IMR-90 (cell line): Measurements from ENCODE around the gene KLK8. TPM values are rescaled to one million over a fixed set of nuclear protein-coding genes. Genes with fewer than 3 reads are reported as not detected.

Source experiments
- ATAC-seq: fragments of 200-7000 bp; cut with Tn5 transposase; 2 replicates; pipeline ENCODE4 v1.9.1; 2020; ENCODE audit warnings: low read depth, mild to moderate bottlenecking, moderate library complexity
- BruUV-seq: library from RNA; stranded (reverse); fragments of 400-500 nt; replicated peaks from 2 replicates; lab custom pipeline; 2021; lab: Mats Ljungman, UMichigan
- CTCF ChIA-PET: fragments of 300-600 bp; formaldehyde crosslinking; extraction: SDS; loops from one replicate; lab custom pipeline; 2021; ENCODE audit warnings: antibody characterized with exemption; lab: Yijun Ruan, JAX
- POLR2A ChIA-PET: fragments of 300-600 bp; sonication (Branson Sonifier 250); formaldehyde crosslinking; loops from one replicate; lab custom pipeline; 2022; ENCODE audit warnings: antibody characterized with exemption; ENCODE audit not compliant: unreplicated experiment; lab: Charles Lee
- DNase-seq: peaks from one replicate; pipeline ENCODE4 v3.0.0; 2013
- H2AFZ ChIP-seq: replicated peaks from 2 replicates; pipeline ENCODE3; 2013; ENCODE audit warnings: low read length, mild to moderate bottlenecking; ENCODE audit not compliant: poor library complexity
- H2AK5ac ChIP-seq: 2 replicates; pipeline ENCODE4 v1.6.1; 2013; ENCODE audit warnings: low read depth, low read length, inconsistent platforms
- H2AK9ac ChIP-seq: replicated peaks from 2 replicates; pipeline ENCODE3; 2013; ENCODE audit warnings: mild to moderate bottlenecking, low read depth, low read length, moderate library complexity; ENCODE audit not compliant: poor library complexity
- H2BK120ac ChIP-seq: 2 replicates; pipeline ENCODE4 v1.6.1; 2013; ENCODE audit warnings: low read depth, low read length, inconsistent platforms
- H2BK15ac ChIP-seq: 3 replicates; pipeline ENCODE4 v1.6.1; 2013; ENCODE audit warnings: low read depth, low read length, inconsistent platforms
- H2BK20ac ChIP-seq: 2 replicates; pipeline ENCODE4 v1.6.1; 2013; ENCODE audit warnings: low read depth, mild to moderate bottlenecking, inconsistent platforms, low read length, moderate library complexity
- H2BK5ac ChIP-seq: 2 replicates; pipeline ENCODE4 v1.6.1; 2013; ENCODE audit warnings: mild to moderate bottlenecking, low read depth, low read length, inconsistent platforms; ENCODE audit not compliant: poor library complexity, severe bottlenecking
- H3K14ac ChIP-seq: replicated peaks from 2 replicates; pipeline ENCODE4 v1.6.1; 2013; ENCODE audit warnings: low read depth, low read length, inconsistent platforms
- H3K18ac ChIP-seq: 2 replicates; pipeline ENCODE4 v1.6.1; 2013; ENCODE audit warnings: low read depth, low read length, control low read depth
- H3K23ac ChIP-seq: 2 replicates; pipeline ENCODE4 v1.6.1; 2013; ENCODE audit warnings: low read depth, low read length, inconsistent platforms
- H3K27ac ChIP-seq: 2 replicates; pipeline ENCODE4 v1.5.1; 2013; ENCODE audit warnings: mild to moderate bottlenecking, control low read depth, low read length; ENCODE audit not compliant: insufficient read depth
- H3K27me3 ChIP-seq: 2 replicates; pipeline ENCODE4 v1.6.1; 2013; ENCODE audit warnings: low read length; ENCODE audit not compliant: control insufficient read depth, insufficient read depth
- H3K36me3 ChIP-seq: 2 replicates; pipeline ENCODE4 v1.6.1; 2013; ENCODE audit warnings: low read length, mixed read lengths; ENCODE audit not compliant: control insufficient read depth, insufficient read depth
- H3K4ac ChIP-seq: 2 replicates; pipeline ENCODE4 v1.6.1; 2013; ENCODE audit warnings: low read depth, low read length, inconsistent platforms
- H3K4me1 ChIP-seq: 2 replicates; pipeline ENCODE4 v1.6.1; 2013; ENCODE audit warnings: low read length, mixed read lengths; ENCODE audit not compliant: control insufficient read depth, insufficient read depth
- H3K4me2 ChIP-seq: 2 replicates; pipeline ENCODE4 v1.6.1; 2013; ENCODE audit warnings: low read depth, mild to moderate bottlenecking, control low read depth, low read length, moderate library complexity
- H3K4me3 ChIP-seq: 2 replicates; pipeline ENCODE4 v1.5.1; 2013; ENCODE audit warnings: low read depth, mild to moderate bottlenecking, control low read depth, low read length, moderate library complexity; ENCODE audit not compliant: insufficient read depth
- H3K56ac ChIP-seq: 2 replicates; pipeline ENCODE4 v1.6.1; 2013; ENCODE audit warnings: low read length, inconsistent platforms; ENCODE audit not compliant: insufficient read depth; ENCODE audit errors: extremely low read depth
- H3K79me1 ChIP-seq, 2 experiments: 2 replicates each; pipeline ENCODE4 v1.6.1; 2013; ENCODE audit warnings: low read length in 2 of 2, inconsistent platforms in 1 of 2, low read depth in 1 of 2
- H3K9ac ChIP-seq: 2 replicates; pipeline ENCODE4 v1.6.1; 2013; ENCODE audit warnings: low read depth, low read length, control low read depth
- H3K9me1 ChIP-seq: 2 replicates; pipeline ENCODE4 v1.6.1; 2013; ENCODE audit warnings: low read length, inconsistent platforms; ENCODE audit not compliant: insufficient read depth
- H3K9me3 ChIP-seq: 2 replicates; pipeline ENCODE4 v1.6.1; 2013; ENCODE audit warnings: low read length; ENCODE audit not compliant: control insufficient read depth, insufficient read depth
- H4K20me1 ChIP-seq: 2 replicates; pipeline ENCODE4 v1.6.1; 2013; ENCODE audit warnings: low read length, inconsistent platforms; ENCODE audit not compliant: insufficient read depth
- H4K5ac ChIP-seq: 2 replicates; pipeline ENCODE4 v1.6.1; 2013; ENCODE audit warnings: mild to moderate bottlenecking, low read depth, low read length, control low read depth
- H4K8ac ChIP-seq, 2 experiments: 2 replicates each; pipeline ENCODE4 v1.6.1; 2013; ENCODE audit warnings: low read depth in 2 of 2, low read length in 2 of 2, control low read depth in 1 of 2, inconsistent platforms in 1 of 2
- H4K91ac ChIP-seq: 2 replicates; pipeline ENCODE4 v1.6.1; 2013; ENCODE audit warnings: low read depth, low read length, inconsistent platforms; ENCODE audit not compliant: insufficient read depth
- CEBPB ChIP-seq: IDR thresholded peaks from 2 replicates; pipeline ENCODE4 v1.6.1; 2012; ENCODE audit warnings: low read depth, low read length, improper control_type of control experiment
- CHD1 ChIP-seq: IDR thresholded peaks from 2 replicates; pipeline ENCODE4 v1.6.1; 2012; ENCODE audit warnings: low read depth, low read length, improper control_type of control experiment
- FOS ChIP-seq: fragments of 150-350 bp; IDR thresholded peaks from 2 replicates; pipeline ENCODE4 v1.6.1; 2016; ENCODE audit warnings: low read depth, low read length
- MAFK ChIP-seq: IDR thresholded peaks from 2 replicates; pipeline ENCODE4 v1.6.1; 2012; ENCODE audit warnings: low read depth, low read length, improper control_type of control experiment
- NFE2L2 ChIP-seq: fragments of 150-350 bp; IDR thresholded peaks from 2 replicates; pipeline ENCODE4 v1.6.1; 2016; ENCODE audit warnings: low read depth, mild to moderate bottlenecking, low read length
- POLR2A ChIP-seq: IDR thresholded peaks from 2 replicates; pipeline ENCODE4 v1.6.1; 2012; ENCODE audit warnings: mild to moderate bottlenecking, low read depth, low read length
- RAD21 ChIP-seq: IDR thresholded peaks from 2 replicates; pipeline ENCODE4 v1.6.1; 2012; ENCODE audit warnings: low read length, improper control_type of control experiment
- RCOR1 ChIP-seq: IDR thresholded peaks from 2 replicates; pipeline ENCODE4 v1.6.1; 2012; ENCODE audit warnings: mild to moderate bottlenecking, low read length, improper control_type of control experiment; ENCODE audit not compliant: insufficient replicate concordance
- SMC3 ChIP-seq: fragments of 150-350 bp; IDR thresholded peaks from 2 replicates; pipeline ENCODE4 v1.6.1; 2016; ENCODE audit warnings: low read depth, mild to moderate bottlenecking, antibody characterized with exemption, low read length, moderate library complexity
- WGBS, 2 experiments: methylation state at CpG; one replicate each; pipeline versions ENCODE4 v1.1.5 to v1.1.7; 2013; ENCODE audit warnings: missing lambda C conversion rate in 2 of 2; ENCODE audit not compliant: insufficient read length in 1 of 2; ENCODE audit errors: extremely low coverage in 2 of 2; 5-methylcytosine and 5-hydroxymethylcytosine counted together
- dilution Hi-C: fragments of 300-500 bp; cut with HindIII; formaldehyde crosslinking; loops from one replicate; pipeline ENCODE4 v1.14.3; 2018; ENCODE audit warnings: low sequenced_read_pairs; ENCODE audit not compliant: unreplicated experiment
- in situ Hi-C: fragments of 300-500 bp; cut with MboI; formaldehyde crosslinking; loops from 3 replicates; pipeline ENCODE4 v1.14.3; 2019; ENCODE audit warnings: low sequenced_read_pairs, inconsistent platforms, mixed read lengths
- intact Hi-C: fragments of 100-400 bp; cut with micrococcal nuclease; formaldehyde crosslinking; loops from 2 replicates; pipeline ENCODE4 v1.10.0; 2022
- polyA plus RNA-seq, 3 experiments: library from polyadenylated mRNA; depleted of rRNA; stranded (reverse); fragments of >200 nt; gene quantifications; 2 replicates each; pipeline ENCODE4 v1.2.3, GENCODE V29; 2012; ENCODE audit warnings: low replicate concordance in 1 of 3
- total RNA-seq: library from RNA; depleted of rRNA; stranded (reverse); fragments of >200 nt; gene quantifications from 2 replicates; pipeline ENCODE4 v1.2.3, GENCODE V29; 2012
- TF ChIP-seq, protein P1 (sequence below): conservative IDR thresholded peaks from 2 replicates; pipeline ENCODE4 v1.5.1; 2012; ENCODE audit warnings: mild to moderate bottlenecking, low read depth, low read length, improper control_type of control experiment
- TF ChIP-seq, protein P2 (sequence below): fragments of 150-350 bp; IDR thresholded peaks from 2 replicates; pipeline ENCODE4 v1.6.1; 2016; ENCODE audit warnings: low read depth, mild to moderate bottlenecking, low read length, moderate library complexity, borderline replicate concordance

The KLK8 gene
- total and polyA plus RNA-seq, 2 of the 4 experiments (the other 2 are of a cell fraction): not detected

DNA sequence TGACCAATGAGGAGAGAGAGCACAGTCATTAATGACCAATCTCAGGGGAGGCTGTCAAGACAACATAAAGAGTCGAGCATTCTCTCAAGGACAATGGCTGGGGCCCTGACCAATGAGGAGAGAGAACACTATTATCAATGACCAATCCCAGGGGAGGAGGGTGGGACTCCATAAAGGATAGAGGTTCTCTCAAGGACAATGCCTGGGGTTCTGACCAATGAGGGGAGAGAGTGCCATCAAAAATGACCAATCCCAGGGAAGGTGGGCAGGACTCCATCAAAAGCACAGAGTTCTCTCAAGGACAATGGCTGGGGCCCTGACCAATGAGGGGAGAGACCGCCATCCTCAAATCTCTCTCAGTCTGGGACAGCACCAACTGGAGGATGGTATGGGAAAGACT lies 28.3 kb upstream of the KLK8 start:
- TF ChIP-seq RCOR1 (no peak), NFE2L2 (no peak), MAFK (no peak), CHD1 (no peak), POLR2A (no peak), SMC3 (no peak), CEBPB (no peak), FOS (no peak), RAD21 (no peak)
- TF ChIP-seq, protein P1, sequence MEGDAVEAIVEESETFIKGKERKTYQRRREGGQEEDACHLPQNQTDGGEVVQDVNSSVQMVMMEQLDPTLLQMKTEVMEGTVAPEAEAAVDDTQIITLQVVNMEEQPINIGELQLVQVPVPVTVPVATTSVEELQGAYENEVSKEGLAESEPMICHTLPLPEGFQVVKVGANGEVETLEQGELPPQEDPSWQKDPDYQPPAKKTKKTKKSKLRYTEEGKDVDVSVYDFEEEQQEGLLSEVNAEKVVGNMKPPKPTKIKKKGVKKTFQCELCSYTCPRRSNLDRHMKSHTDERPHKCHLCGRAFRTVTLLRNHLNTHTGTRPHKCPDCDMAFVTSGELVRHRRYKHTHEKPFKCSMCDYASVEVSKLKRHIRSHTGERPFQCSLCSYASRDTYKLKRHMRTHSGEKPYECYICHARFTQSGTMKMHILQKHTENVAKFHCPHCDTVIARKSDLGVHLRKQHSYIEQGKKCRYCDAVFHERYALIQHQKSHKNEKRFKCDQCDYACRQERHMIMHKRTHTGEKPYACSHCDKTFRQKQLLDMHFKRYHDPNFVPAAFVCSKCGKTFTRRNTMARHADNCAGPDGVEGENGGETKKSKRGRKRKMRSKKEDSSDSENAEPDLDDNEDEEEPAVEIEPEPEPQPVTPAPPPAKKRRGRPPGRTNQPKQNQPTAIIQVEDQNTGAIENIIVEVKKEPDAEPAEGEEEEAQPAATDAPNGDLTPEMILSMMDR: no peak
- TF ChIP-seq, protein P2, sequence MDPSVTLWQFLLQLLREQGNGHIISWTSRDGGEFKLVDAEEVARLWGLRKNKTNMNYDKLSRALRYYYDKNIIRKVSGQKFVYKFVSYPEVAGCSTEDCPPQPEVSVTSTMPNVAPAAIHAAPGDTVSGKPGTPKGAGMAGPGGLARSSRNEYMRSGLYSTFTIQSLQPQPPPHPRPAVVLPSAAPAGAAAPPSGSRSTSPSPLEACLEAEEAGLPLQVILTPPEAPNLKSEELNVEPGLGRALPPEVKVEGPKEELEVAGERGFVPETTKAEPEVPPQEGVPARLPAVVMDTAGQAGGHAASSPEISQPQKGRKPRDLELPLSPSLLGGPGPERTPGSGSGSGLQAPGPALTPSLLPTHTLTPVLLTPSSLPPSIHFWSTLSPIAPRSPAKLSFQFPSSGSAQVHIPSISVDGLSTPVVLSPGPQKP: no peak
- H3K4ac ChIP-seq: no peak overlapping the region
- H3K27me3 ChIP-seq: no peaks in the 10 kb centered on the region
- no peak overlapping the region for H4K8ac ChIP-seq
- DNase-seq (no peak), ATAC-seq (no peak)
- H3K18ac ChIP-seq: no peak overlapping the region
- no peak overlapping the region for H3K4me3 ChIP-seq
- no peak overlapping the region for H2BK20ac ChIP-seq
- in situ Hi-C loops: loop anchor here (10.0 kb wide), 1 partner anchor 145 kb away; no protein-coding TSS in a partner anchor
- H3K9me1 ChIP-seq: no peaks in the 10 kb centered on the region
- no peaks in the 10 kb centered on the region for H3K4me1 ChIP-seq
- H2BK120ac ChIP-seq: no peak overlapping the region
- no peak overlapping the region for H3K14ac ChIP-seq
- H2AK9ac ChIP-seq: no peak overlapping the region
- no peak overlapping the region for H3K23ac ChIP-seq
- no peak overlapping the region for H2BK5ac ChIP-seq
- H4K20me1 ChIP-seq: no peaks in the 10 kb centered on the region
- H3K36me3 ChIP-seq: no peaks in the 10 kb centered on the region
- H2AK5ac ChIP-seq: no peak overlapping the region
- ChIA-PET POLR2A (no interaction called here), CTCF (no interaction called here)
- WGBS, 2 experiments: no CpG with 5 or more reads among the region's 2 CpGs
- H4K5ac ChIP-seq: no peak overlapping the region
- no peak overlapping the region for H3K27ac ChIP-seq
- no peak overlapping the region for H3K9ac ChIP-seq
- peaks cover 8% of the 10 kb centered on the region; the same call in 1 of the 2 replicates for H3K9me3 ChIP-seq
- intact Hi-C loops: no loop called here
- H2AFZ ChIP-seq: no peak overlapping the region
- H3K56ac ChIP-seq: no peak overlapping the region
- H3K4me2 ChIP-seq: no peak overlapping the region
- no peaks in the 10 kb centered on the region for H3K79me1 ChIP-seq
- H2BK15ac ChIP-seq: no peak overlapping the region
- no peak overlapping the region for H4K91ac ChIP-seq
- dilution Hi-C loops: no loop called here
- BruUV-seq: no TSS peak
